Measurements from ENCODE around the gene GFOD1.

DNA sequence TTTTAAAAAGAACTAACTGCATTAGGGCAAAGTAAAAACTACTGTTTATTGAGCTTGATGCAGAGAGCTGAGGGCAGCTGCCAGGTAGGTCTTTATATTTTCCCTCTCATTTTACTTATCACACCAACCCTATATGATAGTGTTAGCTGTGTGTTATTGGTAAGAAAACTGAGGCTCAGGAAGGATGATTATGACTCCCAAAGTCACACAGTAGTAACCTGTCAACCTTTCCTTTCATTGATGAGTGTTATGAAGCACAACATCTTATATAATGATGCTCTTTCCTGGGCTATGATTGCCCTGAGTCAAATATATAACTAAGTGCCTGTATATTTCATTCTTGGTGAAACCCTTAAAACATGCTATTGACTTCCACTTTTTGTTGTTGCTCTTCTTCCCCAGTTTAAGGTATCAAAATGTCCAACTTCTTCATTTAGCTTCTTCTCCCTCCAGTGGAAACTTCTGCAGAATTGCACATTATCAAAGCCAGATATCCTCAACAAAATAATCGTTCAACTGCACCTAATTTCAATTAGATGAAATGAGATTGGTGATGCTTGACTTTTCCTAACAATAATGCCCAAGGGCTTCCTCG is 8.1 kb downstream of the GFOD1 start:
- TF ChIP-seq POLR2A (IDR thresholded peaks at IDR 0.05; ENCODE audit: low read depth, low read length) (no peak), POLR2AphosphoS5 (IDR thresholded peaks at IDR 0.05; ENCODE audit: low read depth, low read length) (no peak), TAF1 (IDR thresholded peaks at IDR 0.05; ENCODE audit: borderline replicate concordance, low read depth, low read length) (no peak)

Measured in GM12892 (cell line).